DOHH2 (cell line): Measurements from ENCODE around the gene LRSAM1.

Experiments used
- EZH2phosphoT487 ChIP-seq: fragments of 200-600 bp; sonication (generic); IDR thresholded peaks from 2 replicates; pipeline ENCODE4 v1.6.1; 2017; ENCODE audit warnings: borderline replicate concordance, mild to moderate bottlenecking, antibody characterized with exemption, low read length, moderate library complexity, mixed read lengths
- TF ChIP-seq, protein P1 (sequence below): fragments of 200-600 bp; sonication (generic); IDR thresholded peaks from one replicate; pipeline ENCODE4 v1.5.1; 2014; ENCODE audit warnings: antibody characterized with exemption, mild to moderate bottlenecking, low read depth, low read length; ENCODE audit not compliant: poor library complexity, severe bottlenecking

DNA sequence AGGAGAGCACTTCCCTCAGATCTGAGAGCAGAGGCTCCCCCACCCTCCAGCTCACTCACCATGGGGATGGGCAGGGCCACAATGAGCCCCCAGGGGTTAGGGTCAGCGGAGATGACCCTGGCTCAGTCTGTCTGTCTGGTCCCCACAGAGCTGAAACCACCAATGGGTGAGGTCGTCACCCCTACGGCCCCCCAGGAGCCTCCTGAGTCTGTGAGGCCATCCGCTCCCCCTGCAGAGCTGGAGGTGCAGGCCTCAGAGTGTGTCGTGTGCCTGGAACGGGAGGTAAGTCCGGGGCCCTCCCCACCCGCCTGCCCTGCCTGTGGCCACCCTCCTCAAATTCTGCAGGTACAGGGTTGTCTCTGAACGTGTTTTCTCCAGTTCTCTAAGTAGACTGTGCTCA lies 49.6 kb downstream of the LRSAM1 start:
- TF ChIP-seq, protein P1, sequence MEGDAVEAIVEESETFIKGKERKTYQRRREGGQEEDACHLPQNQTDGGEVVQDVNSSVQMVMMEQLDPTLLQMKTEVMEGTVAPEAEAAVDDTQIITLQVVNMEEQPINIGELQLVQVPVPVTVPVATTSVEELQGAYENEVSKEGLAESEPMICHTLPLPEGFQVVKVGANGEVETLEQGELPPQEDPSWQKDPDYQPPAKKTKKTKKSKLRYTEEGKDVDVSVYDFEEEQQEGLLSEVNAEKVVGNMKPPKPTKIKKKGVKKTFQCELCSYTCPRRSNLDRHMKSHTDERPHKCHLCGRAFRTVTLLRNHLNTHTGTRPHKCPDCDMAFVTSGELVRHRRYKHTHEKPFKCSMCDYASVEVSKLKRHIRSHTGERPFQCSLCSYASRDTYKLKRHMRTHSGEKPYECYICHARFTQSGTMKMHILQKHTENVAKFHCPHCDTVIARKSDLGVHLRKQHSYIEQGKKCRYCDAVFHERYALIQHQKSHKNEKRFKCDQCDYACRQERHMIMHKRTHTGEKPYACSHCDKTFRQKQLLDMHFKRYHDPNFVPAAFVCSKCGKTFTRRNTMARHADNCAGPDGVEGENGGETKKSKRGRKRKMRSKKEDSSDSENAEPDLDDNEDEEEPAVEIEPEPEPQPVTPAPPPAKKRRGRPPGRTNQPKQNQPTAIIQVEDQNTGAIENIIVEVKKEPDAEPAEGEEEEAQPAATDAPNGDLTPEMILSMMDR: no peak
- no peak for TF ChIP-seq EZH2phosphoT487
